ENCODE measurements around the gene SHKBP1.

GRCh38 chr19:40599331-40599901 lies 22.7 kb downstream of the SHKBP1 start:
- TF ChIP-seq MAZ (IDR thresholded peaks at IDR 0.05; ENCODE audit: borderline replicate concordance, low read depth, low read length) (no peak), POLR2A (IDR thresholded peaks at IDR 0.05; ENCODE audit: low read depth, low read length) (no peak), FOS (IDR thresholded peaks at IDR 0.05; ENCODE audit: low read depth, low read length) (no peak), RCOR1 (IDR thresholded peaks at IDR 0.05; ENCODE audit: insufficient replicate concordance, low read length) (no peak), MXI1 (IDR thresholded peaks at IDR 0.05; ENCODE audit: borderline replicate concordance, low read depth, low read length) (no peak), CHD1 (IDR thresholded peaks at IDR 0.05; ENCODE audit: low read depth, low read length) (no peak), RAD21 (IDR thresholded peaks at IDR 0.05; ENCODE audit: low read length) (no peak), SMC3 (IDR thresholded peaks at IDR 0.05; ENCODE audit: low read depth, low read length) (no peak), RFX5 (IDR thresholded peaks at IDR 0.05; ENCODE audit: low read depth, low read length) (no peak)
- TF ChIP-seq, protein P1, sequence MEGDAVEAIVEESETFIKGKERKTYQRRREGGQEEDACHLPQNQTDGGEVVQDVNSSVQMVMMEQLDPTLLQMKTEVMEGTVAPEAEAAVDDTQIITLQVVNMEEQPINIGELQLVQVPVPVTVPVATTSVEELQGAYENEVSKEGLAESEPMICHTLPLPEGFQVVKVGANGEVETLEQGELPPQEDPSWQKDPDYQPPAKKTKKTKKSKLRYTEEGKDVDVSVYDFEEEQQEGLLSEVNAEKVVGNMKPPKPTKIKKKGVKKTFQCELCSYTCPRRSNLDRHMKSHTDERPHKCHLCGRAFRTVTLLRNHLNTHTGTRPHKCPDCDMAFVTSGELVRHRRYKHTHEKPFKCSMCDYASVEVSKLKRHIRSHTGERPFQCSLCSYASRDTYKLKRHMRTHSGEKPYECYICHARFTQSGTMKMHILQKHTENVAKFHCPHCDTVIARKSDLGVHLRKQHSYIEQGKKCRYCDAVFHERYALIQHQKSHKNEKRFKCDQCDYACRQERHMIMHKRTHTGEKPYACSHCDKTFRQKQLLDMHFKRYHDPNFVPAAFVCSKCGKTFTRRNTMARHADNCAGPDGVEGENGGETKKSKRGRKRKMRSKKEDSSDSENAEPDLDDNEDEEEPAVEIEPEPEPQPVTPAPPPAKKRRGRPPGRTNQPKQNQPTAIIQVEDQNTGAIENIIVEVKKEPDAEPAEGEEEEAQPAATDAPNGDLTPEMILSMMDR (conservative IDR thresholded peaks at IDR 0.05; ENCODE audit: low read depth, low read length), result no peak

All from IMR-90 (cell line).